Astrocyte (in vitro differentiated cells and primary cell): ENCODE data around the gene ZDHHC22. TPM values are rescaled to one million over a fixed set of nuclear protein-coding genes. Genes with fewer than 3 reads are reported as not detected.

Source experiments
- DNase-seq: peaks from one replicate; pipeline ENCODE4 v3.0.0-alpha.2; 2010; ENCODE audit warnings: low read depth
- FAIRE-seq: peaks from 2 replicates; lab custom pipeline; 2011; peaks lifted over from hg19 to GRCh38; lab: Jason Lieb, UNC
- H2AFZ ChIP-seq: 2 replicates; pipeline ENCODE4 v1.6.0; 2012; ENCODE audit warnings: low read depth, low read length, inconsistent platforms
- H3K27ac ChIP-seq: 2 replicates; pipeline ENCODE4 v1.5.1; 2011; ENCODE audit warnings: low read depth, low read length, inconsistent platforms
- H3K27me3 ChIP-seq: 2 replicates; pipeline ENCODE4 v1.6.0; 2011; ENCODE audit warnings: low read length, inconsistent platforms; ENCODE audit not compliant: insufficient read depth
- H3K36me3 ChIP-seq: 2 replicates; pipeline ENCODE4 v1.5.1; 2011; ENCODE audit warnings: low read length, inconsistent platforms; ENCODE audit not compliant: insufficient read depth
- H3K4me1 ChIP-seq: 2 replicates; pipeline ENCODE4 v1.5.1; 2011; ENCODE audit warnings: low read length, inconsistent platforms; ENCODE audit not compliant: insufficient read depth
- H3K4me2 ChIP-seq: 2 replicates; pipeline ENCODE4 v1.6.0; 2012; ENCODE audit warnings: low read length, inconsistent platforms
- H3K4me3 ChIP-seq: 2 replicates; pipeline ENCODE4 v1.5.1; 2011; ENCODE audit warnings: low read depth, mild to moderate bottlenecking, low read length, inconsistent platforms; ENCODE audit not compliant: insufficient read depth
- H3K79me2 ChIP-seq: 2 replicates; pipeline ENCODE4 v1.6.0; 2012; ENCODE audit warnings: mild to moderate bottlenecking, low read length, inconsistent platforms; ENCODE audit not compliant: insufficient read depth
- H3K9ac ChIP-seq: 2 replicates; pipeline ENCODE4 v1.6.0; 2012; ENCODE audit warnings: mild to moderate bottlenecking, low read length, inconsistent platforms
- H3K9me3 ChIP-seq: 2 replicates; pipeline ENCODE4 v1.5.1; 2012; ENCODE audit warnings: low read depth, mild to moderate bottlenecking, low read length, inconsistent platforms; ENCODE audit not compliant: insufficient read depth
- H4K20me1 ChIP-seq: 2 replicates; pipeline ENCODE4 v1.6.0; 2012; ENCODE audit warnings: low read length, inconsistent platforms; ENCODE audit not compliant: insufficient read depth
- H3K27ac Mint-ChIP-seq: one replicate; pipeline ENCODE4 v1.8.0; 2021; ENCODE audit warnings: mild to moderate bottlenecking, mixed read lengths; ENCODE audit not compliant: unreplicated experiment
- H3K27me3 Mint-ChIP-seq: one replicate; pipeline ENCODE4 v1.8.0; 2021; ENCODE audit warnings: low read depth, mixed read lengths; ENCODE audit not compliant: unreplicated experiment
- H3K36me3 Mint-ChIP-seq: one replicate; pipeline ENCODE4 v1.8.0; 2021; ENCODE audit warnings: low read depth, mixed read lengths; ENCODE audit not compliant: unreplicated experiment
- H3K4me1 Mint-ChIP-seq: one replicate; pipeline ENCODE4 v1.8.0; 2021; ENCODE audit warnings: low read depth, mixed read lengths; ENCODE audit not compliant: unreplicated experiment
- H3K4me3 Mint-ChIP-seq: one replicate; pipeline ENCODE4 v1.8.0; 2021; ENCODE audit warnings: mild to moderate bottlenecking, moderate library complexity, mixed read lengths; ENCODE audit not compliant: unreplicated experiment
- H3K9me3 Mint-ChIP-seq: one replicate; pipeline ENCODE4 v1.8.0; 2021; ENCODE audit warnings: mild to moderate bottlenecking, mixed read lengths; ENCODE audit not compliant: unreplicated experiment
- CTCF ChIP-seq: IDR thresholded peaks from 2 replicates; pipeline ENCODE4 v1.5.1; 2011; ENCODE audit warnings: low read depth, mild to moderate bottlenecking, inconsistent platforms, low read length, moderate library complexity; ENCODE audit not compliant: insufficient read depth
- EZH2 ChIP-seq: IDR thresholded peaks from 2 replicates; pipeline ENCODE4 v1.6.1; 2012; ENCODE audit warnings: mild to moderate bottlenecking, low read length, inconsistent platforms; ENCODE audit not compliant: insufficient read depth
- total RNA-seq: library from RNA; stranded (reverse); gene quantifications from 2 replicates; pipeline ENCODE4 v1.2.1, GENCODE V29; 2021

The ZDHHC22 gene
- total RNA-seq, 1 donor from 2014 or later: 0.52 TPM

GRCh38 chr14:77126461-77126990 lies 15.1 kb downstream of the ZDHHC22 start:
- peaks cover 22% of the 10 kb centered on the region for H3K27me3 ChIP-seq
- H3K4me2 ChIP-seq: no peak overlapping the region
- no peak overlapping the region for H3K27ac Mint-ChIP-seq
- peaks cover 43% of the 10 kb centered on the region for H3K27me3 Mint-ChIP-seq
- TF ChIP-seq EZH2: no peak
- TF ChIP-seq CTCF: no peak
- no peak overlapping the region for H3K4me3 ChIP-seq
- peaks cover 10% of the 10 kb centered on the region for H3K4me1 ChIP-seq
- H3K36me3 ChIP-seq: no peaks in the 10 kb centered on the region
- H3K36me3 Mint-ChIP-seq: peaks cover 10% of the 10 kb centered on the region
- peaks cover 9% of the 10 kb centered on the region for H3K4me1 Mint-ChIP-seq
- no peak overlapping the region for H2AFZ ChIP-seq
- H3K9me3 Mint-ChIP-seq: peaks cover 4% of the 10 kb centered on the region
- peaks cover 6% of the 10 kb centered on the region for H4K20me1 ChIP-seq
- no peak overlapping the region for H3K4me3 Mint-ChIP-seq
- no peak overlapping the region for H3K9ac ChIP-seq
- H3K9me3 ChIP-seq: no peaks in the 10 kb centered on the region
- no peak for DNase-seq
- no peak for FAIRE-seq
- no peak overlapping the region for H3K27ac ChIP-seq
- no peaks in the 10 kb centered on the region for H3K79me2 ChIP-seq

GRCh38 chr14:77125823-77126325 lies 15.7 kb downstream of the ZDHHC22 start:
- H3K9me3 ChIP-seq: no peaks in the 10 kb centered on the region
- no peak overlapping the region for H3K4me2 ChIP-seq
- H3K4me1 ChIP-seq: peaks cover 10% of the 10 kb centered on the region
- H3K9me3 Mint-ChIP-seq: peaks cover 4% of the 10 kb centered on the region
- H3K4me3 Mint-ChIP-seq: no peak overlapping the region
- FAIRE-seq: no peak
- H3K27me3 Mint-ChIP-seq: peaks cover 43% of the 10 kb centered on the region
- H3K4me1 Mint-ChIP-seq: peaks cover 9% of the 10 kb centered on the region
- no peak overlapping the region for H3K27ac Mint-ChIP-seq
- H4K20me1 ChIP-seq: peaks cover 6% of the 10 kb centered on the region
- H3K27ac ChIP-seq: no peak overlapping the region
- H3K36me3 ChIP-seq: no peaks in the 10 kb centered on the region
- no peak for DNase-seq
- no peak overlapping the region for H3K9ac ChIP-seq
- H3K36me3 Mint-ChIP-seq: peaks cover 13% of the 10 kb centered on the region
- H3K79me2 ChIP-seq: no peaks in the 10 kb centered on the region
- peaks cover 22% of the 10 kb centered on the region for H3K27me3 ChIP-seq
- no peak overlapping the region for H2AFZ ChIP-seq
- no peak overlapping the region for H3K4me3 ChIP-seq
- TF ChIP-seq EZH2 (no peak), CTCF (no peak)

GRCh38 chr14:77125281-77125801 lies 16.2 kb downstream of the ZDHHC22 start:
- peak overlapping the region; percentile 47 for H3K4me3 ChIP-seq
- FAIRE-seq: no peak

More at GRCh38 chr14:77125281-77125801, 16.2 kb downstream of the ZDHHC22 start:
- no peak for TF ChIP-seq EZH2
- TF ChIP-seq CTCF: no peak
- no peaks in the 10 kb centered on the region for H3K9me3 ChIP-seq
- no peak overlapping the region for H3K27ac ChIP-seq
- no peaks in the 10 kb centered on the region for H3K36me3 ChIP-seq
- Mint-ChIP-seq H3K27ac (no peak overlapping the region), H3K27me3 (peaks cover 43% of the 10 kb centered on the region), H3K9me3 (peaks cover 4% of the 10 kb centered on the region), H3K4me3 (no peak overlapping the region), H3K36me3 (peaks cover 17% of the 10 kb centered on the region), H3K4me1 (peaks cover 9% of the 10 kb centered on the region)
- peaks cover 22% of the 10 kb centered on the region for H3K27me3 ChIP-seq
- no peak overlapping the region for H2AFZ ChIP-seq
- peaks cover 6% of the 10 kb centered on the region for H4K20me1 ChIP-seq
- peaks cover 10% of the 10 kb centered on the region for H3K4me1 ChIP-seq
- peak overlapping the region; percentile 91 for H3K4me2 ChIP-seq
- H3K79me2 ChIP-seq: no peaks in the 10 kb centered on the region
- H3K9ac ChIP-seq: no peak overlapping the region
- no peak for DNase-seq
